IPS-11a (cell line): Measurements from ENCODE around the gene MED12L.

Experiments used
- H3K4me3 ChIP-seq: one replicate; pipeline ENCODE4 v1.5.1; 2013; ENCODE audit warnings: low read depth, low read length, control low read depth

Gene MED12L

DNA sequence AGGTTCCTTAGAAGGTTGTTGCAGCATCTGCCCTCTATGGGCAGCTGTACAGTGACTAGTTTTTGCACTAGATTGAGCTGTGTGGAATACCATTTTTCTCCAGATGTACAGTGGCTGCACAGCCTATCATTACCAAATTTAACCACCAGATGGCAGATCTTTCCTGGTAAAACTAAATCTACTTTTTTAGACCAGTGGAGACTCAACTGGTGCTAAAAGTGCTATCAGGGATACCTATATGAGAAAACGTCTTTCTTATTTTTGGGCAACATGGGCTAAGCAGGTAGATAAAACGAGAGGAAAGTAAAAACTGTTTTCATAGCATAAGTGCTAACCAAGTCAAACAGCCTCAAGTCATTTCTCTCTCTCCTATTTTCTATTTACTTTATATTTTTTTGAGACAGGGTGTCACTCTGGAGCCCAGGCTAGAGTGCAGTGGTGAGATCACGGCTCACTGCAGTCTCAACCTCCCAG is 354.2 kb downstream of the MED12L start:
- no peak overlapping the region for H3K4me3 ChIP-seq

DNA sequence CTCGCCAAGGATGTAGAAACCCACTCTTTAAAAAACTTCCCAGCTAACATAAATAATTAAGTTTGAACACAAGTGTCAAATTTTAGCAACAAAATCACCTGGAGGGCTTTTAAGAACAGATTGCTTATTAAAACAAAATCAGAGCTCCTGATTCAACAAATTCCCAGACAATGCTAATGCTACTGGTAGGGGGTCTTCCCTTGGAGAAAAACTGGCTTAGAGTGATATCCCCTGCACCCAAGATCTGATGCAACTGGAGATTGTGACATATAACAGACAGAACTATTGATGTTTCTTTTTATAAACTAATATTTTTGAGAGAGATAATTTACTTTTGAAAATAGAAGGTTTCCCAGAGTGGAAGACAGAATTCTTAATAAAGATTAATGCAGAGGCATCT is 355.5 kb downstream of the MED12L start:
- no peak overlapping the region for H3K4me3 ChIP-seq

DNA sequence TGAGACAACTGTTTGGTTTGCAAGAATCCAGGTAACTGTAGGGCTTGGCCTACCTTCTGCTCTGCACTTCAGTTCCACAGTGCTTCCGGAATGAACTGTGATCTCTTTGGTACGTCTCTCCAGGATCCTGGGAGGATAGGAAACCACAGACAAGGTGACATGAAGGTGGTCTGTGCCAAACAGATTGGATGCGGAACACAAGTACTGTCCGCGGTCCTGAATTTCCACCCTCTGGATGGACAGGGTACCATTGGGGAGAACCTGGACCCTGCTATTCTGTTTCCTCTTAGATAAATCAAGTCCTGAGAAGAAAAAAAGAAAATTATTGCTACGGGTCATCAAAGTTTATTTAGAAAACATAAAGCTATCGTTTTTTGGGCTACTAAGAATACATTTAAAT is 358.1 kb downstream of the MED12L start:
- no peak overlapping the region for H3K4me3 ChIP-seq

DNA sequence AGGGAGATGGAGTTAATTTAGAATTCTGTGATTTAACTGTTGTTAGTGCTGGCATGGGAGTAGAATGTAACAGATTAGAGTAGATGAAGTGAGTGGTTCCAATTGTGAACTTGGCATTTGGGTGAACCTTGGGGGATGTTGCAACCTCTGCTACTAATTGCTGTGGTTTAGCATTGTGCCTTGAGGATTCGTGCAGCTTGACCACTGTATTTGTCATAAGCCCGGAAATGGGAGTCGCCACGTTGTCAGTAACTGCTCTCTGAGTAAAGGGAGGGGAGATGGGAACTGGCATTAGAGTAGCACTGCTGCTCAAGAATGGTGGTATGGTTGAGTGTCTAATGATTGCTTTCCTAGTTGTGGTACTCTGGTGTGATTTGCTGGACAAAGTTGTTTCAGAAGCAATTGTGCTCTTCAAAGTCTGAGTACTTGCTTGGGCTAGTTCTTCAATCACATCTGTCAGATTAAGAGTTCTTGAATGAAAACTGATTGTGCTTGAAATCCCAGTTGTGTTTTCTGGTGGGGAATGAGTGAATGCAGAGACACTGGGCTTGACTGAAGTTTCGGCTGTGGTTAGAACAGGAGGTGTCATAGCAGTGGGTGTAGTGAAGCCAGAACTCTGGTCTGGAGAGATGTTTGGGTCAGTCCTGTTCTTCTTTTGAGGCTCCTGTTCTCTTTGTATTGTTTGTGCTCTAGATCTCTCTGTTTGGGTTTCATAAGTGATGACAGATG is 360.0 kb downstream of the MED12L start:
- H3K4me3 ChIP-seq = no peak overlapping the region

DNA sequence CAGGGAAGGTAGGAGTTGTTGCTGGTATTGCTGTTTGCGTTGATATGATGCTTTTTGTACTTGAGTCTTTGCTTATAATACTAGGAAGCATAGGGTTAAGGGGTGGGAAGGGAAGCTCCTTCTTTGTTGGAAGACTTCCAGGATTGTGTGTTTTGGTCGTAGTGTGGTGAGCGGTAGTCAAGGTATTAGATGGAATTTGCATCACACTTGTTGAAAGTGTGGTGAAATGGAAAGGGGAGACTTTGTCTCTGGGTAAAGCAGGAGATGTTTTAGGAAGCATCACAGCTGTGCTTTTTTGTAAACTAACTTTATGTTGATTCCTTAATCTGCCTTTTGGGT is 360.5 kb downstream of the MED12L start:
- H3K4me3 ChIP-seq = no peak overlapping the region

DNA sequence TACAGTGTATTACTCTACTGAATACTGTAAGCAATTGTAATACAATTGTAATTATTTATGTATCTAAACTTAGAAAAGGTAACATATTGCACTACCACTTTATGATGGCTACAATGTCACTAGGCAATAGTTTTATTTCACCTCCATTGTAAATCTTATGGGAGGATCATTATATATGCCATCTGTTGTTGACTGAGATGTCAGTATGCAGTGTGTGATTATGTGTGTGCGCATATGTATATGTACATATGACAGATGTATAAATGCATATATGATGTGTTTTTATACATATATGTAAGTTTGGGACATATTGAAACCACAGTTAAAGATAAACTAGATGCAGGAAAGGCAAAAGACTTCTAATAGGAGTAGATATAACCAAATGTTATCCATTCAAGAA is 366.9 kb downstream of the MED12L start:
- no peak overlapping the region for H3K4me3 ChIP-seq

DNA sequence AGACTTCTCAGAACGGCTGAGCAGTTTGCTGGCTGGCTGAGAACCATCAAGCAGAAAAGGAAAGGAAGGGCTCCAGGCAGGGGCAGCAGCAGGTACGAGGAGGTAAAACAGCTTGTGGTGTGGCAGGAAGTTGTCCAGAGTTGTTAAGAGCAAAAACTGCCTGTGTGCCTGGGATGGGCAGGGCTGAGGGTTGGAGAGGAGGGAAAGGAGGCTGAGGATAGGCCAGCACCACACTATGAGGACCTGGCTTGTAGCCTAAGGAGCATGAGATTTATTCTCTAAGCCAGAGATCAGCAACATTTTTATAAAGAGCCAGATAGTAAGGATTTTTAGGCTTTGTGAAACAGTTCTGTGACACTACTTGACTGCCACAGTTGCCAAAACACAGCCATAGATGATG is 367.4 kb downstream of the MED12L start:
- H3K4me3 ChIP-seq = no peak overlapping the region

DNA sequence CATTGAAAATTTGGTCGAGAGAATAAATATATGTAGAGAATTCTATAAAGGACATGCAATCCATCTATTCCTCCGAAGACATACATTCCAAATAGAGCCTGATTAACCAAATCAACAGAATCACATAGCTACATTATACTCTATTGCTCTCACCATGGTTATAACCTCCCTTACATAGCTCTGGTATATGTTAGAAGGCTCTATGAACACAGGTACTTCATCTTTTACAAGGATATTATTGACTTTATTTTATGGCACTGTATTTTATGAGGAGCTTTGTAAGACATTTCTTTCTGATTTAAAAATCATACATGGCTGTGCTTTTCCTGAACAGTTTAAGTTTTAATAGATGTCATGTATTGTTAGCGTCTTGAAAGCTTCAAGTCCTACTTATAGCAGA is 370.6 kb downstream of the MED12L start:
- no peak overlapping the region for H3K4me3 ChIP-seq

DNA sequence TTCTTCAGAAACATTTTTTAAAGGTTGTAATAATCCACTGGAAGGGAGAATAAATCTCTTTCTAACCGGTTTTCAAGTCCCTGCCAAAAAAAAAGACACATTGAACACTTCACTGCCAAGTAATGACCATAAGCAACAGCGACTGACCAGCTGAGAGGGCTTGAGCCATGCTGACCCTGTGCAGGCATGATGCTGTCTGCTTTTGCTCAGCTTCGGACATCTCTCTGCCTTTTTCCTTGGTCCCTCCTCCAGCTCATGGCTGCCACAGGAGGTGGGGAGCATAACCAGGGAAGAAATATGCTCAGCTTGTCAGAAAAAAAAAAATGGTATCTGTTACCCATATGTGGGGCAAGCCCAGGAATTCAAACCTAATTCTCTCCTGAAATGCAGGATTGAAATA is 373.9 kb downstream of the MED12L start:
- H3K4me3 ChIP-seq = no peak overlapping the region

DNA sequence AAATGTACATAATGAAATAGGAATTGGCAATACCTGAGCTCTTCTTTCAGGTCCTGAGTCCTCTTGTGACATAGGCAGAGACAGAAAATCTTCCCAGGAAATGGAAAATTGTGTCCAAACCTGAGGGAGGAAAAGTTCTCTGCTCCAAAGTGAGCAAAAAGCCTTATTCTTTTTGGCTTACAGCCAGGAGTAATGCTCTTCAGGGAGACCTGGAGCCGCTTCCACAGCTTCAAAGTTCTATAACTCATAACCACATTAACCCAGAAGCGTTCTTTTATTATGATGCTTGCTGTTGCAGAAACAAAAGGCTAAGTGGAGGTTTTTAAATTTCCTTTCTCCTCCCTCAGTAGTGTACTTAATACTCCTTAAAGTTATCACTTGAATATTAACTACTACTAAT is 374.8 kb downstream of the MED12L start:
- no peak overlapping the region for H3K4me3 ChIP-seq

DNA sequence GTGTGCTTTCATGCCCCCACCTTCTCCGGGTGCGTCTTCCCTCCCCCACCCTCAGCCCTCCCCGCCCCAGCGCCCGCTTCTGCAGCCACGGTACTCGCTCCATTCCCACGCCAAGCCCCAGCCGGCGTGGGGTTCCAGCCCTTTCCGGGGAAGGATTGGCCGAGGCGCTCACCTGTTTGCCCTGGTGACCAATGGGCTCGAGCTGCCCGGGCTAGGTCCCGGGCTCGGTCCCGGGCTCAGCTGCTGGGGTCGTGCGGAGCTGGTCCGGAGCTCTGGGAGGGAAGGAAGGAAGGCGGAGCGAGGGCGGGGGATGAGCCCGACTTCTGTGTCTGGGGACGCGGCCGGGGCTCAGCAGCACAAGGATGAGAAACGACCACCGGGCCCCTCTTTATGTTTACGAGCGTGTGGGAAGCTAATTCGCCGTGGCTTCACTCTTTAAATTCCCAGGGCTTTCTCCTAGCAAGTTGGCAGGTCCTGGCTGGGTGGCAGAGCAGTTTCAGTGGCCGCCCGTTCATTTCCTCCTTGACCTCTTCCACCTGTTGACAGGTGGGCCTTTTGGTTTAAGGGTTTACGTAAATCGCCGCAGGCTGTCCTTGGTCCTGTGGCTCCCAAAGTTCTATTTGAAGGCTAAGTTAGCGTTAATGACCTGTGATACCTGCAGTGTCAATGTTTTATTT is 375.4 kb downstream of the MED12L start, which contains the start of gene IGSF10:
Gene IGSF10, minus strand, starts transcription at position 288 of the 677 bp plus-strand sequence. CDS start 2,352 bp downstream, outside the sequence.
- peak within 1 kb of the TSS; percentile 54 for H3K4me3 ChIP-seq

DNA sequence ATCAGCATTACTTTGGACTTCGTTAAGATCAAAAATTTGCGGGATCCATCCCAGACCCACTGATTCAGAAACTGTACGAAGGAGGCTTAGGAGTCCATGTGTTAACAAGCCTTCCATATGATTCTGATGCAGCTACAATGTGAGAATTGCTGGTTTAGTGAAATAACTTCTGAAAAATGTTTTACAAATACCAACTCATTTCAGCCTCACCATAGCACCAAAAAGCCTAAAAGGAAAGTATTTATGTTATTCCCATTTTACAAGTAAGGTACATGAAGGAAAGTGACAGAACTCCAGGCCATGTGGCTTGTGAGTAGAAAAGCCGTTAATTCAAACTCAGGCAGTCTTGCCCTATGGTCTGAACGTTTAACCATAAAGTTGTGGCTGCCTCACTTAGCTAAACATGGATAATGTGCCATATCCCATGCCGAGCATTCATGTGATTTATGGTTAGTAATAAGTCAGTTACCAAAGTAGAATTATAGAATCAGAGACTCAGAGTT is 376.9 kb downstream of the MED12L start:
- no peak overlapping the region for H3K4me3 ChIP-seq

DNA sequence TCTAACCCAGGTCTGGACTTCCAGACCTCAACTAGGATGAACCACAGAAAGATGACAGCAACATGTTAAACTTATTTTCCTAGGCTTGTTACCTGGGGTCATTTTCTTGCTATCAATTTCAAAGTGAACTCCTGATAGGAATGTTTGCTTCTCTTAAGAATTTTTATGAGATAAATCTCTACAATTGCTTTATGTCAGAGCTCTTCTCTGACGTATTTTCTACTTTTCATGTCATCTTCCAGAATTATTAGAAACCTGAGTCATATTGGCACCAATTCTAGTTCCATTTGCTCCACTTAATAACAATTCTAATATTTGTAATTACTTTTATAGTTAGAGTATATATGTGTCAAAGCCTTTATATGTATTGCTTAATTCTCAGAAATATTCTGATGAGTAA is 377.5 kb downstream of the MED12L start:
- no peak overlapping the region for H3K4me3 ChIP-seq

DNA sequence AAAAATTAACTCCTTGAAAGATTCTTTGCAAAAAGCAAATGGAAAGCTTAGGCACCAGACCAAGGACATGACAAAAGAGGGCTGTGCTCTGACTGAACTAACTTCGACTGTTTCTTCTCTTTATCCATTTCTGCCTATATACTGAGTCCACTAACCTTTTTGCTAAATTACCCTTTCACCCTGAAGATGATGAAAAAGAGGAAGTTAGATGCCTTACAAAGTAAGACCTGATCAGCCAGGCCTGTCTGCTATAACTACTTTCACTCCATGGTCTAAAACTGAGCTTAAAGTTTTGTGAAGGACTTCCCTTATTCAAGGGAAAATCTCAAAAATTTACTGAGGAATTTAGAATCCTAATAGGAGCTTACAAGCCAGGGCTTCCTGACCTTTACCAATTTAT is 381.6 kb downstream of the MED12L start:
- no peak overlapping the region for H3K4me3 ChIP-seq

DNA sequence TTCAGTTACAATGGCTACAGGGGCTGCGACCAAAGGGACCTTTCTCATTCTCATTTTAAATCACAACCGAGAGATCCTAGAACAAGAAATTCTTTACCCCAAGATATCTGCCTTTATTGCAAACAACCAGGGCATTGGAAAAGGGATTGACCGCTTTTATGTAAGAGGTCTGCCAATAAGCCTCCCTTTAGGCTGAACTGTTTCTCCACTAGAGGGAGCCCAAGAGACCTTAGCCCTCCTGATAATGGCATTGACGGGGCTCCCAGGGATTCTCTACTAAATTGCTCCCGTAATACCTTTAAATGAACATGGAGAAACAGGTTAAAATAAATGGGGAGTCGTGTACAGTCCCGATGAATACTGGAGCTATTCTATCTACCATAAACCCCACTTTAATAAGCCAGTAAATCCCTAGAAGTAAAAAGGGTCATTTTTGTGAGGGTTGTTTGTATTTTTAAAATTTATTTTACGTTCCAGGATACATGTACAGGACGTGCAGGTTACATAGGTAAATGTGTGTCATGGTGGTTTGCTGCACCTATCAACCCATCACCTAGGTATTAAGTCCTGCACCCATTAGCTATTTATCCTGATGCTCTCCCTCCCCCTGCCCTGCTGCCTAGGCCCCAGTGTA is 382.9 kb downstream of the MED12L start:
- no peak overlapping the region for H3K4me3 ChIP-seq

DNA sequence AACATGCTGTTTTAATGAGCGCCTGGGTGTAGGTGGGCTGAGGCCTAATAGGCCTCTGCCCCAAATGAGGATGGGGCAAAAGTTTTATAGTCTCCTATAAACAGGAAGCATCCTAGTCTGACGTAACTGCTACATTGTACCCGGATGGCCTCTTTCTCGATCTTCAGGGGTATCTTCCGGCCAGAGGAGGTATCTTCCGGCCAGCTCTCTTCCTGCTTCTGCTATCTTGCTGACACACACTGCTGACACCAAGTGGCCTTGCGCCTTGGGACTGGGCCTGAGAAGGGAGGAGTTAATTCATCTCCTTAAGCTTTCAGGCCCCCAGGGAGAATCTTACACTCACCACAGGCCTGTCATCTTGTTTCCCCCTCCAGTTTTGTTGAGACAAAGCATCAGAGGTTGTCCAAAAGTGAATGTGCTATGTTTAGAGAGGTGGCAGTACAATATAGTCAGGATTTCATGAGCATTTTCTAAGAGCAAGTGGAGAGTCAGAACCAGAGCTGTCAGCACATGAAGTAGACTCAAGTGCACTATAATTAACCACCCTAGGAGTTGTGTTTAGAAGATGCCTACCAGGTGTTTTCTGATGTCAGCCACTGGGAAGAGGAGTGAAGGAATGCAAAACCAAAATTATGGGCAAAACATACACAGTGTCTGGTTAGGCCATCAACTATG is 391.0 kb downstream of the MED12L start:
- no peak overlapping the region for H3K4me3 ChIP-seq

DNA sequence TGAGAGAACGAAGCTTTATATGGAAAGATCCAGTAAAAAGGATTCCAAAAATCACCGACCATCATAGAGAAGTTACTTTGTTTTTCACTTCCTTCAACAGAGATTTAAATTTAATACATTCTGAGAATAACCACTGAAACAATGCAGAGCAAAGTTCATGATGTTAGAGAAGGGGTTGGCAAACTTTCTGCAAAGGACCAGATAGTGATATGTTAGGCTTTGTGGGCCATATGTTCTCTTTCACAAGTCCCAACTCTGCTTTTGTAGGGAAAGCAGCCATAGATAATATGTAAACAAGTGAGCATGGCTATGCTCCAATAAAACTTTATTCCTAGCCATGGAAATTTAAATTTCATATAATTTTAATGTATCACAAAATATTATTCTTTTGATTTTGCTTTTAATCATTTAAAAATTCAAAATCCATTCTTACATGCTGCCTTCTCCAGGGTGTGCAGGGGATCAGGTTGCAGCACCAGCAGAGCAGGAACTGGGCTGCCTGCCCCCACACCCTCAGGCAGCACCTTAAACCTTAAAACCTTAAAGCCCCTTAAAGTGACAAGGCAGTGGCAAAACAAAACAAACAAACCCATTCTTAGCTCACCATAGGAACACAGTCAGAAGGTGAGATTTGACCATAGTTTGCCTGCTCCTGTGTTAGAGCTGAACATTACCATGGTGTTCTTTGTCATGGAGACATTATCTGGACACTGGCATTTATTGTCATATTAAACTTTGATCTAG is 392.3 kb downstream of the MED12L start:
- no peak overlapping the region for H3K4me3 ChIP-seq

DNA sequence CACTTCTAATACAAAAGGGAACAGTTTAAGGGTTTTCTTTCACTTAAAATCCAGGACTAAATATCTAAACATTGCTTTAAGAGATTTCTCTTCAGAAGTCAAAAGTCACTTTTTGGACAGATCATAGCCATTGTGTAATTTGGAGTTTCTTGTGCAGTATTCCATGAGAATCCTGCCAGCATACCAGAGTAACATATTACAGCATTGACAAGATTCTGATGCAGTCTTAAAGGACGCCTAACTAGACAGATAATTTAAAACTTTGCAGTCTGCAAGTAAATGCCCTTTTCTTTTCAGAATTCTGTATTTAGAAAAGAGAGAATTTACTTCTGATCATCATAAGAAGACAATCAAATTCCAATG is 392.9 kb downstream of the MED12L start:
- H3K4me3 ChIP-seq = no peak overlapping the region

DNA sequence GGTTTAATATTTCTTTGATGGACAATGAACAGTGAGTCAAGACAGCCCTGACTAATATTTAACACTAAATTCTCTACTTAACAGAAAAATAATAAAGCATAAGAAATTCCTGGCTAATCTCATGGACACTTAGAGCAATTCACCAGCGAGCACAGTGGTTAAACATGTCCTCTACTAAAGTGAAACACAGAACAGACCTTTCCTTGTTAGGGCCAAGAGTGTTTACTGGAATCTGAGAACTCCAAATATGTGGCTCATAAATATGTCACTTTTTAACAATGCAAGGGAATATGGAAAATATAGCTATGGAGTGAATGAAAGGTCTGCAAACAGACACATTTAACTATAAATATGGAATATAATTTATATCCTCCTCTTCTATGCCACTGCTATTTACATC is 394.0 kb downstream of the MED12L start:
- no peak overlapping the region for H3K4me3 ChIP-seq

DNA sequence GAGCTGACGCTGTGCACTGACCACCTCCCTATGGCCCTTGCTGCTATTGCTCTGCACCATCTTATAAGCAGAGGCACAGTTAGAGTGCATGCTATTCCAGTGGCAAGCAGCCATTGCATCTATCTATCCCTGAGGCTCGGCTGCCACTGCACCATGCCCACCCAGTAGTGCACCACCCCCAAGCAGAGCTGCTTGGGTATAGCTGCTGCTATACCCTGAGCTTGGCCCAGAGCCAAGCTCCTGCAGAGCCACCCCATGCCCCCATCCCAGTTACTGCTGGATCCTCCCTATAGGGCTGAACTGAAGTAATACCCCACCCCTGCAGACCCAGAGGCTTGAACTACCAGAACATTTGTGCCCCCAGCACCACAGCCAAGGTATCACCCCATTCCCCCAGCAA is 395.0 kb downstream of the MED12L start:
- H3K4me3 ChIP-seq = no peak overlapping the region

DNA sequence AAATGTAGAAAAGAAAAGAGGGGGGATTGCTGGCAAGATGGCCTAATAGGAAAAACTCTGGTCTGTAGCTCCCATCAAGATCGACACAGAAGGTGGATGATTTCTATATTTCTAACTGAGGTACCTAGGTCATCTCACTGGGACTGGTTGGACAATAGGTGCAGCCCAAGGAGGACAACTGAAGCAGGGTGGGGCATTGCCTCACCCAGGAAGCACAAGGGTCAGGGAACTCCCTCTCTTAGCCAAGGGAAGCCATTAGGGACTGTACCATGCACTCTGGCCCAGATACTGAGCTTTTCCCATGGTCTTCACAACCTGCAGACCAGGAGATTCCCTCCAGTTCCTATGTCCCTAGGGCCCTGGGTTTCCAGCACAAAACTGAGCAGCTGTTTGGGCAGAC is 398.0 kb downstream of the MED12L start:
- H3K4me3 ChIP-seq = no peak overlapping the region
